Measurements from ENCODE around the gene CACNA2D3. TPM values are rescaled to one million over a fixed set of nuclear protein-coding genes. Genes with fewer than 3 reads are reported as not detected.

CACNA2D3 gene
- polyA plus RNA-seq, 4 donors = 1.5 to 2.1 (median 1.7) TPM

GRCh38 chr3:54213907-54214306 is 91.6 kb downstream of the CACNA2D3 start:
- no peak for DNase-seq (ENCODE audit: low read depth in 4 of 4, low spot score in 3 of 4)

GRCh38 chr3:54214845-54215244 is 92.5 kb downstream of the CACNA2D3 start:
- no peak for DNase-seq (ENCODE audit: low read depth in 4 of 4, low spot score in 3 of 4)

- DNase-seq (ENCODE audit: low read depth in 4 of 4, low spot score in 3 of 4) = no peak
Observed at GRCh38 chr3:54215521-54215920, 93.2 kb downstream of the CACNA2D3 start.

GRCh38 chr3:54217828-54218227 is 95.5 kb downstream of the CACNA2D3 start:
- DNase-seq (ENCODE audit: low read depth in 4 of 4, low spot score in 3 of 4) = no peak

- no peak for DNase-seq (ENCODE audit: low read depth in 4 of 4, low spot score in 3 of 4)
Observed at GRCh38 chr3:54222316-54222715, 100.0 kb downstream of the CACNA2D3 start.

GRCh38 chr3:54223063-54223462 is 100.7 kb downstream of the CACNA2D3 start:
- DNase-seq (ENCODE audit: low read depth in 4 of 4, low spot score in 3 of 4) = no peak

GRCh38 chr3:54225841-54226528 is 103.6 kb downstream of the CACNA2D3 start:
- DNase-seq (ENCODE audit: low read depth in 4 of 4, low spot score in 3 of 4) = no peak

GRCh38 chr3:54228806-54229205 is 106.5 kb downstream of the CACNA2D3 start:
- DNase-seq (ENCODE audit: low read depth in 4 of 4, low spot score in 3 of 4) = no peak

GRCh38 chr3:54232618-54233017 is 110.3 kb downstream of the CACNA2D3 start:
- no peak for DNase-seq (ENCODE audit: low read depth in 4 of 4, low spot score in 3 of 4)

- no peak for DNase-seq (ENCODE audit: low read depth in 4 of 4, low spot score in 3 of 4)
Observed at GRCh38 chr3:54235998-54236397, 113.6 kb downstream of the CACNA2D3 start.

- DNase-seq (ENCODE audit: low read depth in 4 of 4, low spot score in 3 of 4) = no peak
Observed at GRCh38 chr3:54237109-54237508, 114.8 kb downstream of the CACNA2D3 start.

- DNase-seq (ENCODE audit: low read depth in 4 of 4, low spot score in 3 of 4) = no peak
Observed at GRCh38 chr3:54237788-54238502, 115.6 kb downstream of the CACNA2D3 start.

- no peak for DNase-seq (ENCODE audit: low read depth in 4 of 4, low spot score in 3 of 4)
Observed at GRCh38 chr3:54240309-54240708, 118.0 kb downstream of the CACNA2D3 start.

- DNase-seq (ENCODE audit: low read depth in 4 of 4, low spot score in 3 of 4) = no peak
Observed at GRCh38 chr3:54243056-54243931, 120.9 kb downstream of the CACNA2D3 start.

GRCh38 chr3:54243960-54244682 is 121.8 kb downstream of the CACNA2D3 start:
- DNase-seq (ENCODE audit: low read depth in 4 of 4, low spot score in 3 of 4) = no peak

GRCh38 chr3:54251705-54252104 is 129.4 kb downstream of the CACNA2D3 start:
- DNase-seq (ENCODE audit: low read depth in 4 of 4, low spot score in 3 of 4) = no peak

- DNase-seq (ENCODE audit: low read depth in 4 of 4, low spot score in 3 of 4) = peak in 1 of 4 donors; percentile 25
Observed at GRCh38 chr3:54257125-54257720, 134.9 kb downstream of the CACNA2D3 start.

- DNase-seq (ENCODE audit: low read depth in 4 of 4, low spot score in 3 of 4) = no peak
Observed at GRCh38 chr3:54259636-54260035, 137.3 kb downstream of the CACNA2D3 start.

GRCh38 chr3:54261141-54261540 is 138.8 kb downstream of the CACNA2D3 start:
- no peak for DNase-seq (ENCODE audit: low read depth in 4 of 4, low spot score in 3 of 4)

- DNase-seq (ENCODE audit: low read depth in 4 of 4, low spot score in 3 of 4) = no peak
Observed at GRCh38 chr3:54262541-54262940, 140.2 kb downstream of the CACNA2D3 start.

Data from right renal pelvis (tissue), 4 donors.